ENCODE measurements around the gene GSDME. TPM values are rescaled to one million over a fixed set of nuclear protein-coding genes. Genes with fewer than 3 reads are reported as not detected.

GSDME gene
- total and polyA plus RNA-seq, 10 of the 15 experiments (the other 5 are each of a cell fraction or from before 2014, with no cell fraction given): 23.7 to 245 (median 128) TPM

DNA sequence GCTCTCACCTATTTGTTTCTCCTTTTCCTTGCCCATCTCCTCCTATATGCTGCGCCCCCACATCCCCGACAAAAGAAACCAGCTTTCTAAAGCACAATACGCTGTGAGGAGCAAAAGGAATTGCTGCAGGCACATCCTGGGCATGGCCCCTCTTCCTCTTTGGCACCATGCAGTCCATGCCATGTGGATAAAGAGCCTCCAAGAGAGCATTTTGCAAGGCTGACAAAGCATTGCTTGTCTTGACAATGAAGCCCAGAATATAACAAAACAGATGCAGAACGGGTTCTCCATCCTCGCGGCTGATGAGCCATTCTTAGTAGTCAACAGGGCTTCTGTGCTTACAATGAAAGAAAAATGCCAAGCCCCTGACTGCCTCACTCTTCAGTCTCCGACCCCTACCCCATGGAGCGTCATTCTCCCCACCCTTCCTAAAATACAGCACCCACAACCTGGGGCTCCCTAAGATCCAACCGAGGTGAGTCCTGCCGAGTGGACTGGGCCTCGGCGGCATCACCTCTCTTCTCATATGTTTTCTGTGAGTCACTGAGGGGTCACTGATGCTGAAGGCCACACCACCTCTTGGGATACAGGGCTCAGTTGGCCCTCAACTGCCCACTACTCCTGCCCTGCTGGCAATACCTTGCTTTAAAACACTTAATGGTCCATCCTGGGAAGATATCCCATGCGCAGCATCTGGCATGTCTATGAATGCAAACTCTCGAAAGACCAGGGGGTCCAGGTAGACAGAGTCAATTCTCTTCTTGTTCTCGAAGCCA lies 47.5 kb downstream of the GSDME start:
- Histone ChIP-seq H3K9me3 (replicated peaks; ENCODE audit: control insufficient read depth, insufficient read depth, low read length) (no peaks in the 10 kb centered on the region), H3K4me1 (ENCODE audit: control insufficient read depth, insufficient read depth, low read length) (peaks cover 9% of the 10 kb centered on the region), H3K4me2 (ENCODE audit: control insufficient read depth, insufficient read depth) (no peak overlapping the region), H3K9ac (ENCODE audit: control insufficient read depth, insufficient read depth, low read length) (no peak overlapping the region), H3K4me3 (no peak overlapping the region), H2AFZ (ENCODE audit: control insufficient read depth, low read depth, low read length) (no peak overlapping the region), H3K27me3 (replicated peaks in 1 of 2; ENCODE audit: control insufficient read depth in 2 of 2, insufficient read depth in 2 of 2, low read length in 1 of 2) (no peaks in the 10 kb centered on the region), H3K79me2 (ENCODE audit: control insufficient read depth, insufficient read depth, low read length) (peaks cover 1% of the 10 kb centered on the region; the same call in 1 of the 2 replicates), H3K36me3 (ENCODE audit: control insufficient read depth in 2 of 2, insufficient read depth in 2 of 2, low read length in 1 of 2) (peaks cover 3 to 15% of the 10 kb centered on the region in 2 experiments; a peak in 3 of 4 replicates), H3K27ac (ENCODE audit: control insufficient read depth, insufficient read depth) (no peak overlapping the region), H4K20me1 (ENCODE audit: control insufficient read depth, insufficient read depth) (no peaks in the 10 kb centered on the region)
- intact Hi-C loops (cut with micrococcal nuclease; ENCODE audit: unreplicated experiment) (no loop called here), in situ Hi-C loops (cut with MboI) (no loop called here)
- RAD21 ChIA-PET (ENCODE audit: unreplicated experiment): no interaction called here
- FAIRE-seq (no peak), DNase-seq (ENCODE audit: low read depth, low spot score) (no peak), ATAC-seq (no peak)
- SMC1A ChIA-PET (ENCODE audit: uncharacterized antibody, unreplicated experiment): interaction anchor here (0.9 kb wide), 1 partner anchor 14 kb away, joined by 3 read pairs; no protein-coding TSS in a partner anchor
- CTCF ChIA-PET: no interaction called here
- POLR2A ChIA-PET: no interaction called here
- 98% methylated on average over 15 of the region's 15 CpGs for WGBS (ENCODE audit: insufficient coverage, insufficient replicate concordance, low lambda C conversion rate, missing lambda C conversion rate)
- BruUV-seq (replicated peaks): no TSS peak
- TF ChIP-seq, protein P1, sequence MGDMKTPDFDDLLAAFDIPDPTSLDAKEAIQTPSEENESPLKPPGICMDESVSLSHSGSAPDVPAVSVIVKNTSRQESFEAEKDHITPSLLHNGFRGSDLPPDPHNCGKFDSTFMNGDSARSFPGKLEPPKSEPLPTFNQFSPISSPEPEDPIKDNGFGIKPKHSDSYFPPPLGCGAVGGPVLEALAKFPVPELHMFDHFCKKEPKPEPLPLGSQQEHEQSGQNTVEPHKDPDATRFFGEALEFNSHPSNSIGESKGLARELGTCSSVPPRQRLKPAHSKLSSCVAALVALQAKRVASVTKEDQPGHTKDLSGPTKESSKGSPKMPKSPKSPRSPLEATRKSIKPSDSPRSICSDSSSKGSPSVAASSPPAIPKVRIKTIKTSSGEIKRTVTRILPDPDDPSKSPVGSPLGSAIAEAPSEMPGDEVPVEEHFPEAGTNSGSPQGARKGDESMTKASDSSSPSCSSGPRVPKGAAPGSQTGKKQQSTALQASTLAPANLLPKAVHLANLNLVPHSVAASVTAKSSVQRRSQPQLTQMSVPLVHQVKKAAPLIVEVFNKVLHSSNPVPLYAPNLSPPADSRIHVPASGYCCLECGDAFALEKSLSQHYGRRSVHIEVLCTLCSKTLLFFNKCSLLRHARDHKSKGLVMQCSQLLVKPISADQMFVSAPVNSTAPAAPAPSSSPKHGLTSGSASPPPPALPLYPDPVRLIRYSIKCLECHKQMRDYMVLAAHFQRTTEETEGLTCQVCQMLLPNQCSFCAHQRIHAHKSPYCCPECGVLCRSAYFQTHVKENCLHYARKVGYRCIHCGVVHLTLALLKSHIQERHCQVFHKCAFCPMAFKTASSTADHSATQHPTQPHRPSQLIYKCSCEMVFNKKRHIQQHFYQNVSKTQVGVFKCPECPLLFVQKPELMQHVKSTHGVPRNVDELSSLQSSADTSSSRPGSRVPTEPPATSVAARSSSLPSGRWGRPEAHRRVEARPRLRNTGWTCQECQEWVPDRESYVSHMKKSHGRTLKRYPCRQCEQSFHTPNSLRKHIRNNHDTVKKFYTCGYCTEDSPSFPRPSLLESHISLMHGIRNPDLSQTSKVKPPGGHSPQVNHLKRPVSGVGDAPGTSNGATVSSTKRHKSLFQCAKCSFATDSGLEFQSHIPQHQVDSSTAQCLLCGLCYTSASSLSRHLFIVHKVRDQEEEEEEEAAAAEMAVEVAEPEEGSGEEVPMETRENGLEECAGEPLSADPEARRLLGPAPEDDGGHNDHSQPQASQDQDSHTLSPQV (IDR thresholded peaks at IDR 0.05): no peak
- TF ChIP-seq, protein P2, sequence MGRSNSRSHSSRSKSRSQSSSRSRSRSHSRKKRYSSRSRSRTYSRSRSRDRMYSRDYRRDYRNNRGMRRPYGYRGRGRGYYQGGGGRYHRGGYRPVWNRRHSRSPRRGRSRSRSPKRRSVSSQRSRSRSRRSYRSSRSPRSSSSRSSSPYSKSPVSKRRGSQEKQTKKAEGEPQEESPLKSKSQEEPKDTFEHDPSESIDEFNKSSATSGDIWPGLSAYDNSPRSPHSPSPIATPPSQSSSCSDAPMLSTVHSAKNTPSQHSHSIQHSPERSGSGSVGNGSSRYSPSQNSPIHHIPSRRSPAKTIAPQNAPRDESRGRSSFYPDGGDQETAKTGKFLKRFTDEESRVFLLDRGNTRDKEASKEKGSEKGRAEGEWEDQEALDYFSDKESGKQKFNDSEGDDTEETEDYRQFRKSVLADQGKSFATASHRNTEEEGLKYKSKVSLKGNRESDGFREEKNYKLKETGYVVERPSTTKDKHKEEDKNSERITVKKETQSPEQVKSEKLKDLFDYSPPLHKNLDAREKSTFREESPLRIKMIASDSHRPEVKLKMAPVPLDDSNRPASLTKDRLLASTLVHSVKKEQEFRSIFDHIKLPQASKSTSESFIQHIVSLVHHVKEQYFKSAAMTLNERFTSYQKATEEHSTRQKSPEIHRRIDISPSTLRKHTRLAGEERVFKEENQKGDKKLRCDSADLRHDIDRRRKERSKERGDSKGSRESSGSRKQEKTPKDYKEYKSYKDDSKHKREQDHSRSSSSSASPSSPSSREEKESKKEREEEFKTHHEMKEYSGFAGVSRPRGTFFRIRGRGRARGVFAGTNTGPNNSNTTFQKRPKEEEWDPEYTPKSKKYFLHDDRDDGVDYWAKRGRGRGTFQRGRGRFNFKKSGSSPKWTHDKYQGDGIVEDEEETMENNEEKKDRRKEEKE (IDR thresholded peaks at IDR 0.05): no peak
- TF ChIP-seq, protein P3, sequence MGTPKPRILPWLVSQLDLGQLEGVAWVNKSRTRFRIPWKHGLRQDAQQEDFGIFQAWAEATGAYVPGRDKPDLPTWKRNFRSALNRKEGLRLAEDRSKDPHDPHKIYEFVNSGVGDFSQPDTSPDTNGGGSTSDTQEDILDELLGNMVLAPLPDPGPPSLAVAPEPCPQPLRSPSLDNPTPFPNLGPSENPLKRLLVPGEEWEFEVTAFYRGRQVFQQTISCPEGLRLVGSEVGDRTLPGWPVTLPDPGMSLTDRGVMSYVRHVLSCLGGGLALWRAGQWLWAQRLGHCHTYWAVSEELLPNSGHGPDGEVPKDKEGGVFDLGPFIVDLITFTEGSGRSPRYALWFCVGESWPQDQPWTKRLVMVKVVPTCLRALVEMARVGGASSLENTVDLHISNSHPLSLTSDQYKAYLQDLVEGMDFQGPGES (IDR thresholded peaks at IDR 0.05): no peak
- TF ChIP-seq E4F1 (IDR thresholded peaks at IDR 0.05; ENCODE audit: borderline replicate concordance, partially characterized antibody) (no peak), HDAC6 (IDR thresholded peaks at IDR 0.05; ENCODE audit: unreplicated experiment) (no peak), RAD51 (IDR thresholded peaks at IDR 0.05) (no peak), MLLT1 (IDR thresholded peaks at IDR 0.05) (no peak), EZH2 (IDR thresholded peaks at IDR 0.05; ENCODE audit: borderline replicate concordance, control insufficient read depth, low read depth, low read length) (no peak), BCL11A (IDR thresholded peaks at IDR 0.05; ENCODE audit: low read depth, low read length) (no peak), MTA2 (IDR thresholded peaks at IDR 0.05; ENCODE audit: low read depth) (no peak)
